ENCODE results near the gene MACROD2.

- TF ChIP-seq CTCF (conservative IDR thresholded peaks at IDR 0.05; ENCODE audit: low read depth, low read length) (no peak), SMC3 (IDR thresholded peaks at IDR 0.05; ENCODE audit: low read depth, low read length) (no peak), MXI1 (IDR thresholded peaks at IDR 0.05; ENCODE audit: borderline replicate concordance, low read depth, low read length) (no peak)
Observed at GRCh38 chr20:16000112-16000511, 2004.8 kb downstream of the MACROD2 start.

Data from IMR-90 (cell line).